Germinal center (tissue), 1 donor: ENCODE results near the gene MLLT10.
A peak's percentile ranks its signal among the peaks of the same experiment; 100 is the strongest.

Experiments used
- DNase-seq: peaks from one replicate; pipeline ENCODE4 v3.0.0; 2012; ENCODE audit warnings: mixed read lengths, low spot score

The MLLT10 gene

DNA sequence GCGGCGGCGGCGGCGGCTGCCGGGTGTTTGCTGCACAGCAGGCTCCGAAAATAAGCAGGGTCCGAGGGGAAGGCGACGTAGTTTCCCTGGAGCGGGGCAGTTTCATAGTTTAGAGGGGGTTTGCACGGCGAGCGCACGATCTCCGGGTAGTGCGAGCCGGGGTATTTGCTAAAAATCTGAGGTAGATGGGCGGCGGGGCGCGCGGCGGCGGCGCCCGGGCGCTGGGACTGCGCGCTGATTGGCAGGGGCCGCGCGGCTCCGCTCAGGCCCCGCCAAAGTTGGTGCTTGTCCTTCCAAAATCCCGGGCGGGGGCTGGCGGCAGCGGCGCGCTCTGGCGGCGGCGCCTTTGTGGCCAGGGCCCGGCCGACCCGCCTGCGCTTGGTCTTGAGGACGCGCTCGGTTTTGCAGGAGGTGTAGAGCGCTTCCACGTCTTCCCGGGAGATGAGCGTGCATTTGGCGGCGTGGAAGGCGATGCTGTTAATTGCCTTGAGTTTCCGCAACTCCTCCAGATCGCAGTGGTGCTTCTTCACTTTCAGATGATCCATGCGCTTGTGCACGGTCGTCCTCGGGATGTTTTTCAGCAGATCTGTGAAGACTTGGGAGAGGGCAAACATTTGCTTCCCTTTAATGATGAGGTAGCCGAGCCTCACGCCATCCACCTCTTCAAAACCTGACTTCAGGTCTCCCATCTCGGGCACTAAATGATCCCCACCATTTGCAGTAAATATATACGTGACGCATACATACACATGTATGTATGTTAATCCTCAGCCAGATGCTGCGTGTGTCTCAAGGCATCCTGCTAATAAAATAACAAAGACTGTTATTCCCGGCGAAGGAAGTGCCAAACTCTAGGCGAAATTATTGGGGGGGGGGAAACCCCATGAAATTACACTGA lies 16.6 kb upstream of the MLLT10 start:
- DNase-seq = peak; percentile 44

- DNase-seq = no peak
Observed at GRCh38 chr10:21518149-21518640, 15.8 kb upstream of the MLLT10 start.

DNA sequence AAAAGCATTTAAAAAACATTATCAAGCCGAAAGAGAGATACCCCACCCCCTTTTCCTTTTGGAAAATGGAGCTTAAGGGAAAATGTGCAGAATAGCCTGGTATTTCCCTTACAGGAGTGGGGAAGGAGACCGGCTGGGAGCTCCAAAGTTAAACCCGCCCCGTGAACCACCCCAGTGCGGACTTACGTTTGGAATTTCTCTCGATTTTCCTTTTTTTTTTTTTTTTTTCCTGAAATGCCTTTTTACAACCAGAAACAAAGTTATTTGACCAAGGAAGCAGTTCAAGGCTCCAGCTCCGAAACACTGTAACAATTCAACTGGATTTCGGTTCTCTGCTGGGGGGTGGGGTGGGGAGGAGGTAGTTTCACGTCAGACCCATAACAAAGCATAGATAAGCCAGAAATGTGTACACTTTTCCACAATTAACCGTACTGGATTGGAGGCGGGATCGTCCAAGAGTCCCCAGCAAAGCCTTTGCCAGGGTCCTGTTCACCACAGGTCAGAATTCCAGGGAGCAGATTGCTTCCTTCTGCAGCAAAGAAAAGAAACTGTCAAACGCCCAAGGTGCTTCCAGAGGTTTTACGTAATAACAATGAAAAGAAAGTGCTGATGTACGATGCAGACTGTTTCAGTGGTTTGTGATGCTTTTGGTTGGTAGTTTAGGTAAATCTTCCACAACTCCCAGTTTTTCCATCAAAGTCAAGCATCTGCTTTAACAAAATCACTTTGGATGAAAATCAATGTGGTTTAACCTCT lies 15.2 kb upstream of the MLLT10 start:
- DNase-seq = no peak

DNA sequence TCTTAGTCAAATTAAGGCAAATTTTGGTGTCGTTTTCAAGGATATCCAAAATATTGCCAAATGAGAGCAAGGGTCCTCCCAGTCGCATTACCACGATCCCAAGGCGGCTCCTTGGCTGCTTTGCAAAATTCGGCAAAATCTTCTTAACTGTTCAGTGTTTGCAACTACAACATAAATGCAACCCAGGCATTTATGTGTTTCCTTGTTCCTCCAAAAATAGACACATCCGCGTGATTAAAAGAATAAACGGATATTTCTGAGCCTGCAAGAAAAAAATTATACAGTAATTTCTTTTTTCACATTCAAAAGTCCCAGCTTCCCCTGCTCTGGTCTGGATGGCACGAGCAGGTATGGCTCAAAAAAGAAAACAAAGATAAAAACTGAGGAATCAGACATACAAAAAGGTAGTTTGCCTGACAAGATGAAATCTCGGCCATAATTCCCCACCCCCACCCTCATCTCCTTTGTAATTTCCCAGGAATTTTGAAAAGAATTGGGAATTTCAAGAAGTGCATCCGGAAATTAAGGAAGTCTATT lies 14.6 kb upstream of the MLLT10 start:
- no peak for DNase-seq

- no peak for DNase-seq
Observed at GRCh38 chr10:21519941-21520436, 14.0 kb upstream of the MLLT10 start.

GRCh38 chr10:21520509-21520908 lies 13.5 kb upstream of the MLLT10 start:
- no peak for DNase-seq

GRCh38 chr10:21520949-21521348 lies 13.1 kb upstream of the MLLT10 start:
- DNase-seq = no peak

GRCh38 chr10:21521751-21522533 lies 12.1 kb upstream of the MLLT10 start:
- DNase-seq = no peak

DNA sequence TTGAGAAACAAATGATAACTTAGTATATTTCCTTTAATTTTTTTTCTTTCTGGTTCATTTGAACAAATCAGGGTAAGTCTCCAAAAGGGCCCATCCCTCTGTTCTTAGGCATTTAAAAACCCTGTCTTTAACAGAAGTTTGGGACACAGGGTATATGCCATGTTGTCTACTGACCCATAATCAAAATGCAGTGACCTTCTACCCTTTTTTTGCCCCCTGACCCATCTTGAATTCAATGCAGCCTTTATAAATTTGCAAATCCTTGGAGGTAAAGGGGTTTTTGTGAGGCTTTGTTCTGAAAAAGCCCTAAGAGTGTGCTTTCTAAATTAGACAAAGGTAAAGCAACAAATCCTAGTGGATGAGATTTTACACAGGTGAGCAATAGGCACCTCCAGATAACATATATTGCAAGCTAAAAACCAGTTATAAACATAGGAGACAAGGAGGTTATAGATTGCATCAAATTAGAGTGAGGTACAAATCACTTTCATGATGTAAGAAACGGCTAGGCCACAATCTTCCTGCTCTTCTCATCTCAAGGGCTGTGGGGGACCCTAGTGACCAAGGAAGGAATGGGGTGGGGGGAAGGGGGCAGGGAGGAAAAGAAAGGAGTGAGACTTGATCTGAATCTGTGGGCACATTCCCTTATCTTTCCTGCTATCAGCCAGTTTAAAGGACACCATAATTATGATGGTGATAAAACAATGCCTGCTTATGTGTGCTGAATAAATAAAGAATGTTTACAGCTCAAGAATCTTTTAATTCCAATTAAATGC lies 11.2 kb upstream of the MLLT10 start:
- no peak for DNase-seq

GRCh38 chr10:21523557-21524008 lies 10.4 kb upstream of the MLLT10 start:
- no peak for DNase-seq

- DNase-seq = no peak
Observed at GRCh38 chr10:21524131-21524525, 9.9 kb upstream of the MLLT10 start.

DNA sequence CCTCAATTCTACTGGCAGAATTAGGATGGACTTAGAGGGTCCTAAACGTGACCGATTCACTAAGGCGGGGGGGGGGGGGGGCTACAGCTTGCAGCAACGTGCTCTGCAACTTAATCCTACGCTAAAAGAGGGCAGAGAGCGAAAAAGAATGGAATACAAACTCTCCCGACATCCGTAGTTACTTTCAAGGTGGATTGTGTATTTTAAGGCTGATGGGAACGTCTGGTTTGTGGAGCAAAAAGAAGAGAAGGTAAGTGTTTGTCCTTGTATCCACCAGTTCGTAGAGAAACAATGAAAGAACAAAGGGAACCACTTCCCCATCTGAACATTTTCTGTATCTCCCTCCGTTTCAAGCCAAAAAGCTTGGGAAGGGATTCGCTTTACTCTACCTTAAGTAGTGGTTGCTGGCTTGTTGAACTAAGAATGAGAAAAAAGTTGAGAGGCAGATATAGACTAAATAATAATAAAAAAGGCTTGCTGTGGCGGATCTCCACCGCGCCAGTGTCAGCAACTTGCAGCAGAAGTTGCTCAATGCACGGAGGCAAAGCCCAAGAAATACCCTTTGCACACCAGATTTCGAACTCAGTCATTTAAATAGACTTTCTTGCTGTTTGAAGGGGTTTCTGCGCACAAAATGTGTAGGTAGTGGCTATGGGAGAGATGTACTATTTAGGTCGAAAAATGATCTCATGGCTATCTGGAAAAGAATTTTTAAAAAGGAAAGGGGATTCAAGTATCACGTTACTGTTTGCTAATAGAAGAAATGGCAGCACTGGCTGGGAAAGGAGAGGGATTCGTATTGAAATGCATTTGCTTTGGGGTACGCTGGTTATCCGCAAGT lies 9.3 kb upstream of the MLLT10 start:
- no peak for DNase-seq

DNA sequence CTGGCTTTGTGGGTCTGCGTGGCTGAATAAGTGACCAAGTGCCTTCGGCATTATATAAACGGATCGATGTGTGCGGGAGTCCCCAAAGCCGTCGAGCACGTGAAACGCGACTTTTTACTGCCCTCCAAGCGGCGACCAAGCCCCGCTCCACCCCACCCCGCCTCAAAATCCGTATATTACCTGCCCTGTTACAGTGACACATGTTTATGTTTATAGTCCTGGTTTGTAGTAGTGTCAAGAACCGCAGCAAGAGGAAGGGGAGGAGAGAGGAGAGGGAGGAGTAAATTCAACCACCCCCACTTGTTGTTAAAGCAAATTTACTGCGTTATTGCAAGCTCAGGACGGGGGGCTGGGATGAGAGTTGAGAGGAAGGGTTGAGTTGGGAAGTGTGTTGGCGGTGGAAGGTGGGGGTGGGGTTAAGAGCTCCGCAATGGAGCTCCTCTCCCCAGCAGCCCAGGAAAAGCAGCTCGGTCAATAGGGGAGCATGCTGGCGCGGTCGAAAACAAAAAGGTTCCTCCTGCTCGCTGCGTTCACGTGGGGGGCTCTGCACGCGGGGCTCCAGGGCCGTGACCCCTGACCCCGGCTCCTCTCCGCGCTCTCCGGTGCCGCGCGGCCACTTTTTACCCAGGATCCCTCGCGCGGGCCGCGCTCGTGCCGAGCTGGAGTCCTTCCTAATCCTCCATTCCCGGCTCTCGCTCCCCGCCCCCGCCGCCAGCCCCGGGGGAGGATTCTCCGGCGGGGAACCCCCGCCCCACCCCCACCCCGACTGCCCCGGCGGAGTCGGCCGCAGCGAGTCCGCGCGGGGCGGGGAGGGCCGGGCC lies 8.5 kb upstream of the MLLT10 start, which contains the start of gene SKIDA1:
TSS of gene SKIDA1 (minus strand) at position 316 of the 821 bp plus-strand sequence. CDS start 7,860 bp downstream, outside the sequence.
- DNase-seq = peak; percentile 50

DNA sequence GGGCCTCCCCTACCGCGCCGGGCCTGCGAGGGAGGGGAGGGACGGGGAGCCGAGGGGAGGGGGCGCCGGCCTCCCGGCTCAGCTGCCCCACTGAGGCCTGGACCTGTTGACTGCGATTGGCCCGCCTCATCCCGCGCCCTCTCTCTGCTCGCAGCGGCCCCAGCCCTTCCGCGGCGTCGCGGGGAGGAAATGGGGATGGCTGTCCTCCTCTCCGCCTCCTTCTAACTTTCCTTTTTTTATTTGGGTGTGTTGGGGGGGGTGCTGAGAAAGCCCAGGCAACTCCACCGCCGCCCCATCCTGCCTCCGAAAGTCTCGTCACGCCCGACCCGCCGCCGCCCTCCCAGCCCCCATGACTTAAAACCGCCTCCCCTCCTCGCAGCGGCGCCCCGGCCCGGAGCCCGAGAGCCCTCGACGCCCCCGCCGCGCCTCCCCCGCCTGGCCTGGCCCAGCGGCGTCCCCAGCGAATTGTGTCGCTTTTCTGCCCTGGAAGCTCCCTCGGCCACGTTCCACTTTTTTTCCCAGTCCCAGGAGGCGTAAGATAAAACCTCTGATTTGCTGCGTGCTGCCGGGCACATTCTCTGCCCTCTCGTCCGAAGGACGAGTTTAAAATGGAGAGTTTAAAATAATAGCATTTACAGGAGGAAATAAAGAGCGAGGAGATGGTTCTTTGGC lies 7.7 kb upstream of the MLLT10 start:
- peak; percentile 50 for DNase-seq

GRCh38 chr10:21526860-21527597 lies 7.0 kb upstream of the MLLT10 start:
- peak; percentile 30 for DNase-seq

DNA sequence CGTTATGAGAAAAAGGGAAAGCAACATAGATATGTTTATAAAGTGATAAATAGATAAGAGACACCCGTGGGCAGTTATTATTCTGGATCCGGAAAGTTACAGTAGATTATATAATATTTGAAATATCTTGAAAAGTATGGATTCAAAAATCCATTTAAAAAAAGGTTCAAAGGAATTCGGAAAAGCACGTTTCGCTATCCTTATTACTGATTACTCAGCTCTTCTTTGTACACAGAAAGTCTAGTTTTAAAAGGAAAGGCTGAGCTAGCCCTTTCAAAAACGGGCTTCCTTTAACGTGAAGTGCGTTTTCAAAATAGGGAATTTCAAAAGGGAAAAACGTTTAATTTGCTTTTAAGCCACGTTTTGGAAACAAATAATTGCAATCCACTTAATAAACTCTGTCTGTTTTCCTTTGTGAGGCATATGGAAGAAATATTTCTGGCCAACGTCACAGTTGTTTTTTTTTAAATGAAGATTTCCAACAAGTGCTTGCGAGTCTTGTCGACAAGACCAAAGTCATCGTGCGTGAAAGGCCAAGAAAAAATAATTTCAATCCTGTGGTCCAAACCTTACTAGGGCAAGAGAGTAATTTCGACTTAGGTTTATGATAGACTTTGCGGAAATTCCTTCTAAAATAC lies 6.3 kb upstream of the MLLT10 start:
- DNase-seq = no peak
